AG04449 (cell line): ENCODE measurements around the gene PLCH2.

Experiments used
- CTCF ChIA-PET: fragments of 350-600 bp; formaldehyde crosslinking; extraction: SDS; loops from one replicate; lab custom pipeline; 2021; ENCODE audit warnings: antibody characterized with exemption; lab: Yijun Ruan, JAX
- POLR2A ChIA-PET: fragments of 400-600, 350-600 bp; formaldehyde crosslinking; extraction: SDS; loops from one replicate; lab custom pipeline; 2020; ENCODE audit warnings: antibody characterized with exemption, inconsistent platforms; lab: Yijun Ruan, JAX
- DNase-seq: peaks from one replicate; pipeline ENCODE4 v3.0.0-alpha.2; 2010; ENCODE audit warnings: low read depth, low spot score
- H3K4me3 ChIP-seq: 2 replicates; pipeline ENCODE4 v1.5.1; 2011; ENCODE audit warnings: low read depth, mild to moderate bottlenecking, control low read depth, low read length
- CTCF ChIP-seq: IDR thresholded peaks from one replicate; pipeline ENCODE4 v1.5.1; 2011; ENCODE audit warnings: mild to moderate bottlenecking, moderate library complexity, low read length, control low read depth, inconsistent platforms; ENCODE audit not compliant: insufficient read depth; ENCODE audit errors: missing control alignments

PLCH2 gene

GRCh38 chr1:2543543-2544092 lies 67.5 kb downstream of the PLCH2 start:
- H3K4me3 ChIP-seq, result peak overlapping the region; percentile 18; the same call in 1 of the 2 replicates
- no peak for TF ChIP-seq CTCF
- CTCF ChIA-PET, result interaction anchor here (1.3 to 8.6 kb wide), 4 partner anchors 9 to 348 kb away, joined by 3 to 138 read pairs (median 10); partner anchors contain the start of genes FAAP20 and PEX10
- no peak for DNase-seq
- POLR2A ChIA-PET, result interaction anchor here (1.2 to 1.6 kb wide), 3 partner anchors 9 to 17 kb away, joined by 4 to 6 read pairs (median 4); partner anchors contain the start of gene PANK4

GRCh38 chr1:2544093-2544874 lies 68.2 kb downstream of the PLCH2 start:
- DNase-seq, result no peak
- TF ChIP-seq CTCF, result no peak
- POLR2A ChIA-PET, result interaction anchor here (1.2 to 1.6 kb wide), 3 partner anchors 9 to 18 kb away, joined by 4 to 6 read pairs (median 4); partner anchors contain the start of gene PANK4
- CTCF ChIA-PET, result interaction anchor here (1.3 to 8.6 kb wide), 4 partner anchors 10 to 349 kb away, joined by 3 to 138 read pairs (median 10); partner anchors contain the start of genes FAAP20 and PEX10
- H3K4me3 ChIP-seq, result no peak overlapping the region

GRCh38 chr1:2544875-2545640 lies 69.0 kb downstream of the PLCH2 start:
- ChIA-PET CTCF (interaction anchor here (1.1 to 8.6 kb wide), 7 partner anchors 11 to 350 kb away, joined by 3 to 138 read pairs (median 5); partner anchors contain the start of genes FAAP20, PEX10 and TNFRSF14), POLR2A (interaction anchor here (1.1 to 1.6 kb wide), 3 partner anchors 10 to 19 kb away, joined by 3 to 6 read pairs (median 4); partner anchors contain the start of gene PANK4)
- no peak overlapping the region for H3K4me3 ChIP-seq
- DNase-seq, result no peak
- TF ChIP-seq CTCF, result no peak

GRCh38 chr1:2545754-2546514 lies 69.8 kb downstream of the PLCH2 start:
- no peak for DNase-seq
- H3K4me3 ChIP-seq, result peak overlapping the region; percentile 57
- TF ChIP-seq CTCF, result no peak
- CTCF ChIA-PET, result interaction anchor here (1.1 to 8.6 kb wide), 5 partner anchors 10 to 128 kb away, joined by 4 to 138 read pairs (median 5); partner anchors contain the start of gene TNFRSF14
- POLR2A ChIA-PET, result interaction anchor here (0.9 to 1.1 kb wide), 2 partner anchors 12 to 38 kb away, joined by 3 read pairs; no protein-coding TSS in a partner anchor

- H3K4me3 ChIP-seq, result peak overlapping the region; percentile 57
- CTCF ChIA-PET, result interaction anchor here (0.7 to 8.6 kb wide), 28 partner anchors 9 to 878 kb away, joined by 3 to 138 read pairs (median 6); partner anchors contain the start of genes FAAP20, HES5, PANK4 and PEX10
- no peak for DNase-seq
- peak; percentile 0 for TF ChIP-seq CTCF
- POLR2A ChIA-PET, result interaction anchor here (0.7 to 1.1 kb wide), 3 partner anchors 13 to 135 kb away, joined by 3 to 4 read pairs (median 3); no protein-coding TSS in a partner anchor
Measured at GRCh38 chr1:2546515-2547209, 70.6 kb downstream of the PLCH2 start.
